GM19455 (cell line): ENCODE measurements around the gene FCSK.
"Not testable (repeated sequence)": the region's sequence is repeated elsewhere in the genome, so short reads cannot be mapped to it uniquely, and the experiment has no call there.

Experiments
- ATAC-seq: cut with Tn5 transposase; IDR thresholded peaks from one replicate; pipeline ENCODE4 v1.9.1; 2021; ENCODE audit not compliant: unreplicated experiment

Gene FCSK

GRCh38 chr16:70522216-70523075 is 68.1 kb downstream of the FCSK start:
- ATAC-seq: no peak

- ATAC-seq: peak; percentile 45
These were observed 68.8 kb downstream of the FCSK start, which contains the start of gene COG4 for GRCh38 chr16:70523076-70523742. Gene COG4, minus strand, starts transcription at chr16:70523554. Its CDS starts 11 bp downstream, at chr16:70523543.

- ATAC-seq: no peak
These were observed 69.5 kb downstream of the FCSK start, which contains the start of gene SF3B3 for GRCh38 chr16:70523743-70524398. Gene SF3B3, plus strand, starts transcription at chr16:70523816. Its CDS starts 2,841 bp downstream, at chr16:70526657.

- not testable (repeated sequence) for ATAC-seq
These were observed 70.0 kb downstream of the FCSK start for GRCh38 chr16:70524399-70524825.

GRCh38 chr16:70526403-70526802 is 72.0 kb downstream of the FCSK start:
- ATAC-seq: no peak

- ATAC-seq: no peak
These were observed 73.1 kb downstream of the FCSK start for GRCh38 chr16:70527315-70527996.

- no peak for ATAC-seq
These were observed 74.8 kb downstream of the FCSK start for GRCh38 chr16:70529051-70529777.
